ENCODE measurements around the gene TNFRSF11A. TPM values are rescaled to one million over a fixed set of nuclear protein-coding genes. Genes with fewer than 3 reads are reported as not detected.
A peak's percentile ranks its signal among the peaks of the same experiment; 100 is the strongest.

The TNFRSF11A gene
- total RNA-seq, 1 donor, result 1.1 TPM

DNA sequence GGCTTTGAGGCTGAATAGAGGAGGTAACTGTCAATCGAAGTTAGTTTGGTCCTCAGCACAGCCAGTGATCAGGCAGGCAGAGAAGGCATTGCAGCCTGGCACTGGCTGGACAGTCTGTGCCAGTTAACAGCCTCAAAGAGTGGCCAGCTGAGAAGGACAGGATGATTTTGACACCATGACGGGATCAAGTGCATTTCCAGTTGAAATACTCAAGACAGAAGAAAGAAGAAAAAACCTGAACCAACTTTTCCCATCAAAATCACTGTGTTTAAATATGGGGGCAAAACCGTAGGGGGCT, 101.0 kb downstream of the TNFRSF11A start:
- no peak for DNase-seq (ENCODE audit: low read depth)
- no peak overlapping the region for H3K4me3 ChIP-seq (ENCODE audit: low read depth, low read length)
- TF ChIP-seq, protein P1, sequence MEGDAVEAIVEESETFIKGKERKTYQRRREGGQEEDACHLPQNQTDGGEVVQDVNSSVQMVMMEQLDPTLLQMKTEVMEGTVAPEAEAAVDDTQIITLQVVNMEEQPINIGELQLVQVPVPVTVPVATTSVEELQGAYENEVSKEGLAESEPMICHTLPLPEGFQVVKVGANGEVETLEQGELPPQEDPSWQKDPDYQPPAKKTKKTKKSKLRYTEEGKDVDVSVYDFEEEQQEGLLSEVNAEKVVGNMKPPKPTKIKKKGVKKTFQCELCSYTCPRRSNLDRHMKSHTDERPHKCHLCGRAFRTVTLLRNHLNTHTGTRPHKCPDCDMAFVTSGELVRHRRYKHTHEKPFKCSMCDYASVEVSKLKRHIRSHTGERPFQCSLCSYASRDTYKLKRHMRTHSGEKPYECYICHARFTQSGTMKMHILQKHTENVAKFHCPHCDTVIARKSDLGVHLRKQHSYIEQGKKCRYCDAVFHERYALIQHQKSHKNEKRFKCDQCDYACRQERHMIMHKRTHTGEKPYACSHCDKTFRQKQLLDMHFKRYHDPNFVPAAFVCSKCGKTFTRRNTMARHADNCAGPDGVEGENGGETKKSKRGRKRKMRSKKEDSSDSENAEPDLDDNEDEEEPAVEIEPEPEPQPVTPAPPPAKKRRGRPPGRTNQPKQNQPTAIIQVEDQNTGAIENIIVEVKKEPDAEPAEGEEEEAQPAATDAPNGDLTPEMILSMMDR (IDR thresholded peaks at IDR 0.05; ENCODE audit: insufficient read depth, low read length), result no peak

DNA sequence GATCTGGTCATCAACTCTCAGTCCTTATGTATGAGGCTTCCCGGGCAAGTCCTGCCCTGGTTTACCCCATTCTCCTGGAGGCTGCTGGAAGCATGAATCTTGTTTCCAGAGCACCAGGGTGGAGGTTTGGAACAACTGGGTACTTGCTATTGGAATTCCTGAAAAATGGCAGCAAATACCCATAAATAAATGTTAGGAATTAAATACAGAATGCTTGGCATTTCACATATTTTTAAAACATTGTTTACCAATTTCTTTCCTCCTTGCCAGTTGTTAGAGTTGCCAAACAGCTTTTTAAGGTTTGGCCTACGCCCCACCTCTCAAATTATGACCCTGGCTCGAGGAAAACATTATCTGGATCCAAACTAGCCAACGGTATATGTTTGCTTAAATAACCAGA, 107.1 kb downstream of the TNFRSF11A start:
- DNase-seq (ENCODE audit: low read depth), result no peak
- no peak overlapping the region for H3K4me3 ChIP-seq (ENCODE audit: low read depth, low read length)
- TF ChIP-seq, protein P1 (IDR thresholded peaks at IDR 0.05; ENCODE audit: insufficient read depth, low read length), result no peak

DNA sequence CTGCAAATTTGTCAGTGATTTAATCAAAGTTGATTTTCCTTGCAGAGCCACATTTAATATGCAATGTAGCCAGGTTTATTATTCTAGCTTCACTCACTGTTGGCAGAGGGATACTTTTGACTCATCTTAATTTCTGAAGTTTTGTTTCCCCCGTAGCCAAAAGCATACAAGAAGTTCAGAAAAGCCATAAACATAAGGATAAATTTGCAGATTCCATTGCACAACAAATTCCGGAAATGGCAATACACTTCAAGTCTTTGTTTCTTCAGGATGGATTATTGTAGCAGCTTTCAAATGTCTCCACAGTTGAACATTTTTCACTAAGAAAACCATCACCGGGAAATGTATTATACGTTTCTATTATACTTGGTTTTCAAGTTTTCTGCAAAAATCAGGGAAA, 109.7 kb downstream of the TNFRSF11A start:
- peak; percentile 43 for DNase-seq (ENCODE audit: low read depth)
- H3K4me3 ChIP-seq (ENCODE audit: low read depth, low read length), result no peak overlapping the region
- TF ChIP-seq, protein P1 (IDR thresholded peaks at IDR 0.05; ENCODE audit: insufficient read depth, low read length), result no peak

DNA sequence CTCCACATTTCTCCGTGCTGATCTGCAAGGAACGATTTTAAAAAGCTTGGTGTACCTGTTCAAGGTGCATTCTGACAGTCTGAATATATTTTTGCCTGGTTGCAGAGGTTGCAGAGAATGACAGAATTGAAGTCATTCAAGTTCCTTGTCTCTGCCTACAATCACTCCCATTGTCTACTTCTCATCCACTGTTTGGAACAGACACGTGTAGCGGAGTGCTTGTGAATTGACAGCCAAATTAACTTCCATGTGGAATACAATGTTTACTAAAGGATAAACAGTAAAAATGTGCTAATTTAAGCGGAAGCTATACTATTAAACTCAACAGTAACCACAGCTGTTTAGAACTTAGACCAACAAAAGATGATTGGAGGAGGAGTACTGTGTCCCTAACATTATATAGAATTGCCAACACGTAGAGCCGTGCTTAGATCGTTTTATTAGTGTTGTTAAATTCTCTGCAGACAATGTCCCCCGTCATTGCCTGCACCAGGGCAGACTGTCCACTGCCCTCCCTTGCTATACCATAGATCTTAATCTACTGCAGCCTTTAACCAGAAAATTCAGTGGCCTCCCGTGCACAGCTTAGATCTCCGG, 110.4 kb downstream of the TNFRSF11A start:
- no peak overlapping the region for H3K4me3 ChIP-seq (ENCODE audit: low read depth, low read length)
- no peak for DNase-seq (ENCODE audit: low read depth)
- TF ChIP-seq, protein P1 (IDR thresholded peaks at IDR 0.05; ENCODE audit: insufficient read depth, low read length), result no peak

DNA sequence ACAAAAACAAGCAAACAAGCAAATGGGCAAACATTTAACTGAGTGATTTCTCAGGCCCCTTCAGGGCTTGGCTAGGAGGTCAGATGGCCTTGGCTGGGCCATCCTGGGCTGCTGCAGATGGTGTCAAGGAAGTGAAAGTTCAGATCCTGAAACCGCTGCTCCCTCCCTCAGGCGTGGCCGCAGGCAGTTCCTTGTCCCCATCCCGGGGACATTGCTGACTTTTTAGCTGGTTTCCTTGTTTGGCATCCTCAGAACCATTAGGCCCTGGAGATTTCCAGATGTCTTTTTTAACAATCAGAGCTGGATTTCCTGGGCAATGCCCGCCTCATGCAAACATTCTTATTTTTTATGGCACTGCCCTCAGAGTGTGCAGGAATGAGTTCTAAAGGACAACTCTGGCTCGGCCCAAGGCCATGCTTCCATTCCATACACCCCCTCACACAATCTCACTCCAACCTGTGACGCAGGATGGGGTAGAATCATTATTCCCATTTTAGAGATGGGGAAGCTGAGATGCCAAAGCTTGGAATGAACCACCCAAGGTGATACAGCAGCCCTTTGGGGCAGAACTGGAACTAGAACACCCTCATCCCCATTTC, 111.6 kb downstream of the TNFRSF11A start:
- TF ChIP-seq, protein P1 (IDR thresholded peaks at IDR 0.05; ENCODE audit: insufficient read depth, low read length), result no peak
- DNase-seq (ENCODE audit: low read depth), result no peak
- no peak overlapping the region for H3K4me3 ChIP-seq (ENCODE audit: low read depth, low read length)

DNA sequence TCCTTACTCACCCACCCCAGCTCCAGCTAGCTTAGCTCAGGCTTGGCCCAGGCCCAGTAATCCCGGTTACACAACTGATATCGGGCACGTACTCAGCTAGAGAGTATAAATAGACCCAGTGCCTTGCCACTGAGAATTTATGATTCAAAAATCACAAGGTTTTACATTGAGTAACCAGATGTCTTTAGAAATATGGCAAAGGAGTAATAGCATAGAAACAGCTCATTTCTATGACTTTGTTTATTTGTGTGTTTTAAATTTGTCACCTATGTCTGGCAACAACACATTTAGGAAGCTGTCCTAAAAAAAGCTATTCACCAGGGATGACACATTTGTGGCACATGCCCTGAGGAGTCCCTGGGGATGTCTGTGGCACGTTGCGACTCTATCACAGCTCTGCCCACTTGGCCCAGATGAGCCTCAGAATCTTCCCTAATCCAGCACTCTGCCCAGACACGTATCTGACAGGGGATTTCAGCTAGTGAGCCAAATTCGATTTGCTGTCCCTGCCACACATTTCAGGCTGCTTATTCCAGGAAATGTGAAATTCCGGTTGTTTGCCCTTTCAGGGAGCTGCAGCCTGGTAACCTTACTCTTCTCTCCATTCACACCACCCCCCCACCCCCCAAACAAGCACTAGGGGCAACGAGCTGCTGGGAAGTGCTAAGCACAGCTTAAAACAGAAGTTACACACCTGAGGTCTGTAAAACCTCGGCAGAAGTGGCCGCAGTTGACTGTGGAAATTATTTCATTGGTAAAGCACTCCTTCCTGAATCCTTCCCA, 112.3 kb downstream of the TNFRSF11A start:
- H3K4me3 ChIP-seq (ENCODE audit: low read depth, low read length), result no peak overlapping the region
- TF ChIP-seq, protein P1 (IDR thresholded peaks at IDR 0.05; ENCODE audit: insufficient read depth, low read length), result no peak
- peak; percentile 94 for DNase-seq (ENCODE audit: low read depth)
